ENCODE results near the gene XRCC1. TPM values are rescaled to one million over a fixed set of nuclear protein-coding genes. Genes with fewer than 3 reads are reported as not detected.
A peak's percentile ranks its signal among the peaks of the same experiment; 100 is the strongest.

Gene XRCC1
- total RNA-seq, 4 donors from 2014 or later = 8.0 to 147 (median 15.8) TPM

- TF ChIP-seq CTCF (IDR thresholded peaks at IDR 0.05) (no peak), POLR2A (IDR thresholded peaks at IDR 0.05) (no peak), POLR2AphosphoS5 (IDR thresholded peaks at IDR 0.05) (no peak), EP300 (IDR thresholded peaks at IDR 0.05; ENCODE audit: low read depth) (no peak)
- H3K36me3 ChIP-seq = no peaks in the 10 kb centered on the region
- H3K9me3 ChIP-seq = no peaks in the 10 kb centered on the region
- H3K27ac ChIP-seq = no peak overlapping the region
- 90 to 98% methylated on average over 2 to 12 of the region's 12 CpGs for whole genome bisulfite sequencing, 2 donors (ENCODE audit: low coverage in 1 of 2)
- H3K27me3 ChIP-seq = no peaks in the 10 kb centered on the region
- DNase-seq = no peak
- H3K4me3 ChIP-seq = no peak overlapping the region
- intact Hi-C loops (cut with DNase I; ENCODE audit: low total_unique reads) = loop anchor here (10.0 kb wide), 1 partner anchor 93 kb away; no protein-coding TSS in a partner anchor
- in situ Hi-C loops (cut with MboI; ENCODE audit: low pct_ligation_motif_present in 1 of 4, low pct_unique_long_range_greater_than_20kb in 1 of 4, low sequenced_read_pairs in 3 of 4) = no loop called here
- H3K4me1 ChIP-seq = peaks cover 0 to 13% (median 7%) of the 10 kb centered on the region in 4 donors
These were observed 14.0 kb downstream of the XRCC1 start for GRCh38 chr19:43561139-43561970.

GRCh38 chr19:43560687-43561086 is 14.6 kb downstream of the XRCC1 start:
- no peaks in the 10 kb centered on the region for H3K9me3 ChIP-seq
- 89% methylated on average over 6 of the region's 6 CpGs; no CpG with 5 or more reads in 1 of the 2 donors for WGBS, 2 donors (ENCODE audit: low coverage in 1 of 2)
- no peak for TF ChIP-seq POLR2A (IDR thresholded peaks at IDR 0.05)
- TF ChIP-seq EP300 (IDR thresholded peaks at IDR 0.05; ENCODE audit: low read depth) = no peak
- no peak for TF ChIP-seq CTCF (IDR thresholded peaks at IDR 0.05)
- peaks cover 0 to 13% (median 7%) of the 10 kb centered on the region in 4 donors for H3K4me1 ChIP-seq
- peaks cover 0 to 6% (median 0%) of the 10 kb centered on the region in 4 donors for H3K36me3 ChIP-seq
- intact Hi-C loops (cut with DNase I; ENCODE audit: low total_unique reads) (loop anchor here (1.0 to 10.0 kb wide), 2 partner anchors 32 to 94 kb away; no protein-coding TSS in a partner anchor), in situ Hi-C loops (cut with MboI; ENCODE audit: low pct_ligation_motif_present in 1 of 4, low pct_unique_long_range_greater_than_20kb in 1 of 4, low sequenced_read_pairs in 3 of 4) (no loop called here)
- no peak overlapping the region for H3K4me3 ChIP-seq
- H3K27ac ChIP-seq = no peak overlapping the region
- H3K27me3 ChIP-seq = no peaks in the 10 kb centered on the region
- DNase-seq = no peak

GRCh38 chr19:43555185-43555770 is 20.0 kb downstream of the XRCC1 start:
- in situ Hi-C loops (cut with MboI; ENCODE audit: low pct_ligation_motif_present in 1 of 4, low pct_unique_long_range_greater_than_20kb in 1 of 4, low sequenced_read_pairs in 3 of 4) (loop anchor here in 1 of 4 donors (10.0 kb wide), 1 partner anchor 90 kb away; no protein-coding TSS in a partner anchor), intact Hi-C loops (cut with DNase I; ENCODE audit: low total_unique reads) (no loop called here)
- peak; percentile 79 for DNase-seq
- WGBS, 2 donors (ENCODE audit: low coverage in 1 of 2) = 42 to 62% methylated on average over 3 to 8 of the region's 8 CpGs
- Histone ChIP-seq H3K36me3 (peaks cover 0 to 36% (median 11%) of the 10 kb centered on the region in 4 donors), H3K4me1 (no peaks in the 10 kb centered on the region), H3K27ac (no peak overlapping the region), H3K9me3 (no peaks in the 10 kb centered on the region), H3K4me3 (no peak overlapping the region), H3K27me3 (no peaks in the 10 kb centered on the region)
- TF ChIP-seq EP300 (IDR thresholded peaks at IDR 0.05; ENCODE audit: low read depth) = no peak
- TF ChIP-seq CTCF (IDR thresholded peaks at IDR 0.05) = peak; percentile 44 to 68 (median 54)

GRCh38 chr19:43554317-43554895 is 20.9 kb downstream of the XRCC1 start:
- Histone ChIP-seq H3K27me3 (no peaks in the 10 kb centered on the region), H3K27ac (no peak overlapping the region), H3K4me3 (no peak overlapping the region), H3K4me1 (no peaks in the 10 kb centered on the region), H3K9me3 (no peaks in the 10 kb centered on the region), H3K36me3 (peaks cover 0 to 40% (median 11%) of the 10 kb centered on the region in 4 donors)
- no peak for TF ChIP-seq CTCF (IDR thresholded peaks at IDR 0.05)
- no peak for TF ChIP-seq POLR2AphosphoS5 (IDR thresholded peaks at IDR 0.05)
- TF ChIP-seq EP300 (IDR thresholded peaks at IDR 0.05; ENCODE audit: low read depth) = no peak
- no peak for TF ChIP-seq POLR2A (IDR thresholded peaks at IDR 0.05)
- in situ Hi-C loops (cut with MboI; ENCODE audit: low pct_ligation_motif_present in 1 of 4, low pct_unique_long_range_greater_than_20kb in 1 of 4, low sequenced_read_pairs in 3 of 4) = loop anchor here in 1 of 4 donors (10.0 kb wide), 1 partner anchor 90 kb away; no protein-coding TSS in a partner anchor
- intact Hi-C loops (cut with DNase I; ENCODE audit: low total_unique reads) = no loop called here
- no peak for DNase-seq
- 98 to 99% methylated on average over 10 to 15 of the region's 15 CpGs for WGBS, 2 donors (ENCODE audit: low coverage in 1 of 2)
